CD4-positive, CD25-positive, alpha-beta regulatory T cell (primary cell): Measurements from ENCODE around the gene SMIM35. TPM values are rescaled to one million over a fixed set of nuclear protein-coding genes. Genes with fewer than 3 reads are reported as not detected.
A peak's percentile ranks its signal among the peaks of the same experiment; 100 is the strongest.

Experiments used
- ATAC-seq, 2 donors: fragments of 150-1000 bp; cut with Tn5 transposase; one replicate each; pipeline ENCODE4 v1.10.0; 2021; ENCODE audit warnings: low read depth in 2 of 2, moderate number of reproducible peaks in 2 of 2, moderate library complexity in 1 of 2
- DNase-seq, 3 donors: peaks; one replicate each; pipeline versions ENCODE4 v3.0.0 to v3.0.0-alpha.2; 2012 to 2022; ENCODE audit warnings: mixed read lengths in 1 of 3
- H3K27ac ChIP-seq: one replicate; pipeline ENCODE4 v1.7.0; 2013; ENCODE audit warnings: mild to moderate bottlenecking, low read length; ENCODE audit not compliant: insufficient read depth, poor library complexity, severe bottlenecking
- H3K27me3 ChIP-seq: one replicate; pipeline ENCODE4 v1.7.0; 2013; ENCODE audit warnings: low read length; ENCODE audit not compliant: control insufficient read depth, insufficient read depth
- H3K36me3 ChIP-seq: one replicate; pipeline ENCODE4 v1.7.0; 2013; ENCODE audit warnings: mild to moderate bottlenecking, low read length, moderate library complexity; ENCODE audit not compliant: control insufficient read depth, insufficient read depth
- H3K4me1 ChIP-seq: 2 replicates; pipeline ENCODE4 v1.7.0; 2013; ENCODE audit warnings: mild to moderate bottlenecking, low read length; ENCODE audit not compliant: insufficient read depth, control insufficient read depth, poor library complexity, severe bottlenecking
- H3K4me3 ChIP-seq: one replicate; pipeline ENCODE4 v1.7.0; 2013; ENCODE audit warnings: low read depth, mild to moderate bottlenecking, low read length, moderate library complexity
- H3K9me3 ChIP-seq, 2 experiments: 1 replicate in 1 of 2; 2 replicates in 1 of 2; pipeline ENCODE4 v1.7.0; 2013; ENCODE audit warnings: low read length in 2 of 2, mild to moderate bottlenecking in 1 of 2, moderate library complexity in 1 of 2; ENCODE audit not compliant: control insufficient read depth in 2 of 2
- H3K27ac Mint-ChIP-seq, 3 donors: one replicate each; pipeline ENCODE4 v1.8.0; 2020 to 2022; ENCODE audit warnings: mild to moderate bottlenecking in 3 of 3, mixed read lengths in 3 of 3, moderate library complexity in 2 of 3
- H3K27me3 Mint-ChIP-seq: one replicate; pipeline ENCODE4 v1.8.0; 2022; ENCODE audit warnings: mild to moderate bottlenecking, mixed read lengths
- H3K36me3 Mint-ChIP-seq: one replicate; pipeline ENCODE4 v1.8.0; 2020; ENCODE audit warnings: mixed read lengths
- H3K4me1 Mint-ChIP-seq, 4 donors: one replicate each; pipeline ENCODE4 v1.8.0; 2020 to 2022; ENCODE audit warnings: mixed read lengths in 4 of 4, mild to moderate bottlenecking in 1 of 4
- H3K4me3 Mint-ChIP-seq, 4 donors: one replicate each; pipeline ENCODE4 v1.8.0; 2020 to 2022; ENCODE audit warnings: mild to moderate bottlenecking in 4 of 4, mixed read lengths in 4 of 4, moderate library complexity in 3 of 4
- H3K9me3 Mint-ChIP-seq, 7 donors: one replicate each; pipeline ENCODE4 v1.8.0; 2020 to 2022; ENCODE audit warnings: mixed read lengths in 7 of 7, mild to moderate bottlenecking in 3 of 7, moderate library complexity in 2 of 7
- polyA plus RNA-seq, 4 donors: library from polyadenylated mRNA; unstranded; fragments of 300-500 nt; fragmentation: Illumina TruSeq; gene quantifications; one replicate each; pipeline ENCODE4 v1.2.3, GENCODE V29; 2021
- total RNA-seq: library from RNA; stranded (reverse); gene quantifications from one replicate; pipeline ENCODE4 v1.2.3, GENCODE V29; 2022

The SMIM35 gene
- total and polyA plus RNA-seq, 5 donors from 2014 or later, result 0.90 to 1.9 (median 1.2) TPM

- no peaks in the 10 kb centered on the region for H3K36me3 ChIP-seq
- Mint-ChIP-seq H3K4me3 (no peak overlapping the region), H3K36me3 (no peaks in the 10 kb centered on the region), H3K9me3 (peaks cover 0 to 1% (median 0%) of the 10 kb centered on the region in 7 donors), H3K27me3 (peaks cover 6% of the 10 kb centered on the region), H3K4me1 (peaks cover 0 to 3% (median 0%) of the 10 kb centered on the region in 4 donors), H3K27ac (no peak overlapping the region)
- H3K9me3 ChIP-seq, result no peaks in the 10 kb centered on the region
- DNase-seq (no peak), ATAC-seq (no peak)
- no peaks in the 10 kb centered on the region for H3K27me3 ChIP-seq
- H3K27ac ChIP-seq, result no peak overlapping the region
- no peaks in the 10 kb centered on the region for H3K4me1 ChIP-seq
- no peak overlapping the region for H3K4me3 ChIP-seq
Measured at GRCh38 chr11:118074785-118075184, 12.0 kb downstream of the SMIM35 start.

GRCh38 chr11:118074091-118074685, 12.6 kb downstream of the SMIM35 start:
- H3K4me1 Mint-ChIP-seq, result peaks cover 0 to 3% (median 0%) of the 10 kb centered on the region in 4 donors

GRCh38 chr11:118073554-118073953, 13.2 kb downstream of the SMIM35 start:
- H3K27me3 ChIP-seq, result no peaks in the 10 kb centered on the region
- H3K9me3 ChIP-seq, result no peaks in the 10 kb centered on the region
- H3K36me3 Mint-ChIP-seq, result no peaks in the 10 kb centered on the region
- DNase-seq (no peak), ATAC-seq (no peak)
- H3K4me3 ChIP-seq, result no peak overlapping the region
- no peak overlapping the region for H3K27ac Mint-ChIP-seq
- H3K4me3 Mint-ChIP-seq, result no peak overlapping the region
- peaks cover 0 to 1% (median 0%) of the 10 kb centered on the region in 7 donors for H3K9me3 Mint-ChIP-seq
- H3K4me1 ChIP-seq, result no peaks in the 10 kb centered on the region
- H3K4me1 Mint-ChIP-seq, result peaks cover 0 to 3% (median 0%) of the 10 kb centered on the region in 4 donors
- H3K27me3 Mint-ChIP-seq, result peaks cover 6% of the 10 kb centered on the region
- H3K36me3 ChIP-seq, result no peaks in the 10 kb centered on the region
- H3K27ac ChIP-seq, result no peak overlapping the region

More at GRCh38 chr11:118074091-118074685, 12.6 kb downstream of the SMIM35 start:
- peaks cover 6% of the 10 kb centered on the region for H3K27me3 Mint-ChIP-seq
- peak overlapping the region in 1 of 3 donors; percentile 70 for H3K27ac Mint-ChIP-seq
- no peaks in the 10 kb centered on the region for H3K36me3 Mint-ChIP-seq
- no peak for ATAC-seq
- Histone ChIP-seq H3K27me3 (no peaks in the 10 kb centered on the region), H3K4me1 (no peaks in the 10 kb centered on the region), H3K9me3 (no peaks in the 10 kb centered on the region), H3K4me3 (no peak overlapping the region), H3K27ac (no peak overlapping the region), H3K36me3 (no peaks in the 10 kb centered on the region)
- no peak for DNase-seq
- H3K9me3 Mint-ChIP-seq, result peaks cover 0 to 1% (median 0%) of the 10 kb centered on the region in 7 donors
- no peak overlapping the region for H3K4me3 Mint-ChIP-seq

- Histone ChIP-seq H3K27ac (no peak overlapping the region), H3K4me3 (no peak overlapping the region), H3K27me3 (no peaks in the 10 kb centered on the region), H3K36me3 (no peaks in the 10 kb centered on the region), H3K9me3 (no peaks in the 10 kb centered on the region), H3K4me1 (no peaks in the 10 kb centered on the region)
- DNase-seq, result no peak
- no peak for ATAC-seq
- H3K4me3 Mint-ChIP-seq, result no peak overlapping the region
- H3K27me3 Mint-ChIP-seq, result peaks cover 12% of the 10 kb centered on the region
- H3K36me3 Mint-ChIP-seq, result no peaks in the 10 kb centered on the region
- H3K27ac Mint-ChIP-seq, result no peak overlapping the region
- no peaks in the 10 kb centered on the region for H3K4me1 Mint-ChIP-seq
- H3K9me3 Mint-ChIP-seq, result no peaks in the 10 kb centered on the region
Measured at GRCh38 chr11:118071416-118072030, 15.2 kb downstream of the SMIM35 start.

GRCh38 chr11:118068945-118069612, 17.7 kb downstream of the SMIM35 start:
- peak overlapping the region in 1 of 3 donors; percentile 72 for H3K27ac Mint-ChIP-seq
- no peak overlapping the region for H3K4me3 Mint-ChIP-seq
- ATAC-seq (no peak), DNase-seq (no peak)
- H3K9me3 ChIP-seq, result no peaks in the 10 kb centered on the region
- peaks cover 23% of the 10 kb centered on the region for H3K27me3 Mint-ChIP-seq
- H3K4me1 Mint-ChIP-seq, result no peaks in the 10 kb centered on the region
- H3K36me3 Mint-ChIP-seq, result no peaks in the 10 kb centered on the region
- no peak overlapping the region for H3K4me3 ChIP-seq
- no peaks in the 10 kb centered on the region for H3K4me1 ChIP-seq
- H3K9me3 Mint-ChIP-seq, result peaks cover 0 to 2% (median 0%) of the 10 kb centered on the region in 7 donors
- H3K27ac ChIP-seq, result no peak overlapping the region
- H3K36me3 ChIP-seq, result no peaks in the 10 kb centered on the region
- no peaks in the 10 kb centered on the region for H3K27me3 ChIP-seq

GRCh38 chr11:118068206-118068944, 18.4 kb downstream of the SMIM35 start:
- H3K9me3 Mint-ChIP-seq, result peaks cover 0 to 2% (median 0%) of the 10 kb centered on the region in 7 donors
- no peaks in the 10 kb centered on the region for H3K4me1 Mint-ChIP-seq
- no peak overlapping the region for H3K4me3 ChIP-seq
- H3K27ac Mint-ChIP-seq, result no peak overlapping the region
- no peaks in the 10 kb centered on the region for H3K36me3 ChIP-seq
- no peaks in the 10 kb centered on the region for H3K27me3 ChIP-seq
- H3K36me3 Mint-ChIP-seq, result no peaks in the 10 kb centered on the region
- H3K4me3 Mint-ChIP-seq, result no peak overlapping the region
- no peak overlapping the region for H3K27ac ChIP-seq
- no peaks in the 10 kb centered on the region for H3K9me3 ChIP-seq
- no peaks in the 10 kb centered on the region for H3K4me1 ChIP-seq
- H3K27me3 Mint-ChIP-seq, result peaks cover 27% of the 10 kb centered on the region
- DNase-seq (no peak), ATAC-seq (no peak)

- Mint-ChIP-seq H3K27ac (no peak overlapping the region), H3K9me3 (peaks cover 0 to 2% (median 0%) of the 10 kb centered on the region in 7 donors), H3K27me3 (peaks cover 38% of the 10 kb centered on the region), H3K4me1 (no peaks in the 10 kb centered on the region), H3K4me3 (no peak overlapping the region), H3K36me3 (no peaks in the 10 kb centered on the region)
- Histone ChIP-seq H3K36me3 (no peaks in the 10 kb centered on the region), H3K27me3 (no peaks in the 10 kb centered on the region), H3K27ac (no peak overlapping the region), H3K9me3 (no peaks in the 10 kb centered on the region), H3K4me1 (no peaks in the 10 kb centered on the region), H3K4me3 (no peak overlapping the region)
- no peak for ATAC-seq
- no peak for DNase-seq
Measured at GRCh38 chr11:118067006-118067405, 19.8 kb downstream of the SMIM35 start.
